T-helper 2 cell treated with Interferon-gamma antibody and Interleukin-4, amounts not matched to agents 5 μg/mL and 100 μg/mL, for 36 hours (primary cell): Measurements from ENCODE around the gene CAMTA1.

Experiments used
- DNase-seq: peaks from one replicate; pipeline ENCODE4 v3.0.0; 2021; ENCODE audit warnings: low spot score
- H3K27ac Mint-ChIP-seq: one replicate; pipeline ENCODE4 v1.8.0; 2021; ENCODE audit warnings: mild to moderate bottlenecking, mixed read lengths
- H3K27me3 Mint-ChIP-seq: one replicate; pipeline ENCODE4 v1.8.0; 2021; ENCODE audit warnings: low read depth, mixed read lengths
- H3K36me3 Mint-ChIP-seq: one replicate; pipeline ENCODE4 v1.8.0; 2021; ENCODE audit warnings: low read depth, mixed read lengths
- H3K4me1 Mint-ChIP-seq: one replicate; pipeline ENCODE4 v1.8.0; 2021; ENCODE audit warnings: low read depth, mixed read lengths
- H3K4me3 Mint-ChIP-seq: one replicate; pipeline ENCODE4 v1.8.0; 2022; ENCODE audit warnings: mild to moderate bottlenecking, moderate library complexity, mixed read lengths
- H3K9me3 Mint-ChIP-seq: one replicate; pipeline ENCODE4 v1.8.0; 2021; ENCODE audit warnings: mixed read lengths

CAMTA1 gene

DNA sequence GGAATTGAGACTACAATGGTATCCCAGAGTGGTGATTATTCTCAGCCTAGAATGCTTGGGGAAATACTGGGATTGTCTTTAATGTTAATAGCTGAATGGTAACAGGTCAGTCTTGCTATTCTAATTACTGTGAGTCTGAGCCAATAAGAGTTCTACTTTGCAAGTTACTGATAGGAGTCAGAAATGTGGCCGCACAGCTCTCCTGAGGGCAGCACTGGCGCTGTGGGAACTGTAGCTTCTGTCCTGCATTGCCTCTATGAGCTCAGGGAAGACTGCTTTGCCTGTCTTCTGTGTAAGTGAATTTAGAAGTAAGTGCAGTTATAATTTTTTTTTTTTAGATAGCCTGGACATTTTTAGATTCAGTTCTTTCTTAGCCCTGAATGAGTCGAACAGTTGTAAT, 975.8 kb downstream of the CAMTA1 start:
- Mint-ChIP-seq H3K27me3 (peaks cover 37% of the 10 kb centered on the region), H3K9me3 (no peaks in the 10 kb centered on the region)
- DNase-seq = no peak

GRCh38 chr1:7767176-7767575, 981.9 kb downstream of the CAMTA1 start:
- DNase-seq = no peak
- Mint-ChIP-seq H3K4me1 (peaks cover 4% of the 10 kb centered on the region), H3K9me3 (no peaks in the 10 kb centered on the region), H3K27me3 (peaks cover 59% of the 10 kb centered on the region), H3K4me3 (no peak overlapping the region), H3K27ac (no peak overlapping the region), H3K36me3 (peaks cover 2% of the 10 kb centered on the region)

More for the DNA sequence above, 975.8 kb downstream of the CAMTA1 start:
- Mint-ChIP-seq H3K36me3 (no peaks in the 10 kb centered on the region), H3K4me3 (no peak overlapping the region), H3K4me1 (no peaks in the 10 kb centered on the region), H3K27ac (no peak overlapping the region)

DNA sequence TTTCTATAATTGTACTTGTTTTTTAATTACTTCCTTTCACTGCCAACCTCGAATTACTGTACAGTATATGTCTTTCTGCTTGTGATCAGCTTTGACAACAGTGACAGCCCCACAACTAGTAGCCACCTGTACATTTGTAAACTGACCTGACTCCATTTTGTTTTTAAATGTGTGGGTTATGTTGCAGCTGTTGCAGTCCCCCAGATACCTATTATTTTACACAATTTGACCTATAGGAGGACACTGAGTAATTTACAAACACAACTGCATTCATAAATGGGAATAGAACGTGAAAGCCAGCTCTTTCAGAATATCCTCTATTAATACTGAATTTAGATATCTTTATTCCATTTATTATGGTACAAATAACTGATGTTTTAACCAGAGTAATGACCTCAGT, 983.3 kb downstream of the CAMTA1 start:
- Mint-ChIP-seq H3K27ac (no peak overlapping the region), H3K27me3 (peaks cover 48% of the 10 kb centered on the region), H3K4me3 (no peak overlapping the region), H3K36me3 (peaks cover 11% of the 10 kb centered on the region), H3K9me3 (no peaks in the 10 kb centered on the region), H3K4me1 (peaks cover 15% of the 10 kb centered on the region)
- DNase-seq = no peak

DNA sequence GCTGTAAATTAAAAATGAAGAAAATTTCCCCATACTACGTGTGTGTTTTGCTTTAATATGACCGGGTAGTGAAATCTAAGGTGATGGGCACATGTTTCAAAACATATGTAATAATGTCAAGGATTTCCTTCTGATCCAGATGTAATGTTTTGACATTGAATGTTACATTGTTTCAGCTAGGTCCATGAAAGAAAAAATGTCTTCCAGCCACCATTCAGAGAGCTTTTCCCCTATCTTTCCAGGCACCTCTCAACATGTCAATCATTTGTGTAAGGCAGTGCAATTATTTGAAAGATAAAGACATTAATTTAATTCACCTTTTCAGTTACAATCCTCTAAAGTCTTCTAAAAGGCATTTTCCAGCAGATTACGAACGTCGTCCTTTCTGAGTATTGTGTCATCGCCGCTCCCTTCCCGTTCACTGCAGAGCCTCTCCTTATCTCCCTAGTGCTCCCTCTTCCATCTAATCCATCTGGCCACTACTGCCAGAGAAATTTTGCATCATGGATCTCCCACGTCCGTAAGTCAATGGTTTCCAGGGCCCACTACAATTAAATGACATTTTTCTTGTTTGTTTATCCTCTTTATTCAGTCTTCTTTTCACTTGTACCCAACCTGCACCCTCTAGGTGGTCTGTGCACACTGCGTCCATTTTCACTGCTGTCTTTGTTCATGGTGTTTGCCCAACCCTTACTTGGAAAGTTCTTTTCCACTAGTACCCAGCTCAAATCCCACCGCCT, 984.6 kb downstream of the CAMTA1 start:
- no peak for DNase-seq
- Mint-ChIP-seq H3K27ac (no peak overlapping the region), H3K4me1 (peaks cover 15% of the 10 kb centered on the region), H3K9me3 (no peaks in the 10 kb centered on the region), H3K4me3 (peak overlapping the region; percentile 4), H3K36me3 (peaks cover 17% of the 10 kb centered on the region), H3K27me3 (peaks cover 47% of the 10 kb centered on the region)

DNA sequence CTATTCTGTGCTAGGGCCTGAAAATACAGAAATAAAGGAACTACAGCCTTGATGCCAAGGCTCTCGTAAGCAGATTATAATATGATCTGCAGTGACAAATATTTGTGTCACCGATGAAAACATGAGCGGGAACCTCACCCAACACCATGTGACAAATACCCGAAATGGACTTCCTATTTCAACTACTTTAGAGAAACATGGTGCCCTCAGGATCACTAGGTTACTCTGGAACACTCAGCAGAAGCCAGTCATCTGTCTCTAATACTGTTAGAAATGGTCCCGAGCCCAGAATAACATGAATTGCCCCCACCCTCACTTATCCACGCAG, 985.4 kb downstream of the CAMTA1 start:
- Mint-ChIP-seq H3K4me1 (peaks cover 15% of the 10 kb centered on the region), H3K36me3 (peaks cover 20% of the 10 kb centered on the region), H3K9me3 (no peaks in the 10 kb centered on the region), H3K27me3 (peaks cover 41% of the 10 kb centered on the region), H3K4me3 (peak overlapping the region; percentile 80), H3K27ac (peak overlapping the region; percentile 86)
- no peak for DNase-seq

DNA sequence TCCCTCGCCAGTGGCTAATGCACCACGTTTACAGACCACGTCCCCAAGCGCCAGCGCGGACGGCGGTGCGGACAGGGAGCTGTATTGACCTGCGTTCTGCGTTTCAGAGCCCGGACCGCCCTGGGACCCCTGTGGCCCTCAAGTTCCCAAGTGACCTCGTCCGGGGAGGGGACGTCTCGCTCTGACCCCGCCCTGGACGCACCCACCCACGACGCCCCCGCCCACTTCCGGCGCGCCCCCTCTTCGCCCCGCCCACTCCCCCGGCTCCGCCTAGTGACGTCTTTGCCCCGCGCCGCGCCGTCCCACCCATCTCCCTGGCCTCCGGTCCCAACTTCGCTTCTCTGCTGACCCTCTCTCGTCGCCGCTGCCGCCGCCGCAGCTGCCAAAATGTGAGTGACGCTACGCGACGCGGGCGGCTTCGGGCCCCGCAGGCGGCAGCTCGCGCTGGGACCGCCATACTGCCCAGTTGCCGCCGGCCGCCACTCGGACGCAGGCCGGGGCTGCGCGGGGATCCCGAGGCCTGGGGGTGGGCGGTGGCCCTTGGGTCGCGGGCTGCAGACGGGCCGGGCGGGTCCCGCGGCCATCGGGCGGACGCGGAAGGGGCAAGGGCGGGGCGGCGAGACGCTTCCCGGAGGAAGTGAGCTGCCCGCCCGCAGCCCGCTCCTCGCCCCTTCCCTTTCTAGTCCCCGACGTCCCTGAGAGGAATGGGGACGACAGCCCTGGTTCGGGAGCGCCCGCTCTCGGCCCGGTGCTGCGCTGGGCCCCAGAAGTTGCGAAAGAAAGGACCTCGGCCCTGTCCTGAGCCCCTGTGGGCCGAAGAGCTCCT, 986.0 kb downstream of the CAMTA1 start, which contains the start of gene VAMP3:
Gene VAMP3 (plus strand): TSS at position 300 of the 826 bp plus-strand sequence. CDS start 88 bp downstream, at position 388.
- peaks cover 20% of the 10 kb centered on the region for H3K36me3 Mint-ChIP-seq
- DNase-seq = peak; percentile 82
- H3K4me3 Mint-ChIP-seq = peak within 1 kb of the TSS; percentile 92
- H3K9me3 Mint-ChIP-seq = no peaks in the 10 kb centered on the region
- peaks cover 39% of the 10 kb centered on the region for H3K27me3 Mint-ChIP-seq
- peak within 1 kb of the TSS; percentile 86 for H3K27ac Mint-ChIP-seq
- peaks cover 15% of the 10 kb centered on the region for H3K4me1 Mint-ChIP-seq

- peaks cover 24% of the 10 kb centered on the region for H3K36me3 Mint-ChIP-seq
- peak overlapping the region; percentile 84 for H3K27ac Mint-ChIP-seq
- DNase-seq = no peak
- H3K4me1 Mint-ChIP-seq = peaks cover 15% of the 10 kb centered on the region
- peak overlapping the region; percentile 92 for H3K4me3 Mint-ChIP-seq
- H3K27me3 Mint-ChIP-seq = peaks cover 33% of the 10 kb centered on the region
- H3K9me3 Mint-ChIP-seq = no peaks in the 10 kb centered on the region
These were observed 986.6 kb downstream of the CAMTA1 start for GRCh38 chr1:7771823-7772299.

DNA sequence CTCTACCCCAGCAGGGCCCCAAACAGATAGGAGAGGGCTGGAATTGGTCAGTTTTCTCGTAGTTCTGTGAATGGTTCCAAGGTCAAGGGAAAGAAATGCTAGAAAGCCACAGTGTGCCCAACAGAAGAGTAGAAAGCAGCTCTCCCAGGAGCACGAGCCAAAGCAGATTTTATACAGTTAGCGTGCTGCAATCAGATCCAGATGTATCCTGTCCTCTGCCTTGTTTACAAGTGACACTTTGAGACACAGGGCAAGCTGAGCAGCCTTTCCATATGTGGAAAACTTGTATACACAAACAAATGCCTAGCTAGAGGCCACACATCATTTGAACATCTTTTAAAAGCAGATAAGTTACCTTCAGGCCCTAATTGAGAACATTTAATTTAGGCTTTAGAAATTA, 992.3 kb downstream of the CAMTA1 start:
- Mint-ChIP-seq H3K4me1 (peaks cover 19% of the 10 kb centered on the region), H3K9me3 (no peaks in the 10 kb centered on the region), H3K27ac (no peak overlapping the region), H3K36me3 (peaks cover 32% of the 10 kb centered on the region), H3K27me3 (no peaks in the 10 kb centered on the region), H3K4me3 (no peak overlapping the region)
- DNase-seq = no peak

DNA sequence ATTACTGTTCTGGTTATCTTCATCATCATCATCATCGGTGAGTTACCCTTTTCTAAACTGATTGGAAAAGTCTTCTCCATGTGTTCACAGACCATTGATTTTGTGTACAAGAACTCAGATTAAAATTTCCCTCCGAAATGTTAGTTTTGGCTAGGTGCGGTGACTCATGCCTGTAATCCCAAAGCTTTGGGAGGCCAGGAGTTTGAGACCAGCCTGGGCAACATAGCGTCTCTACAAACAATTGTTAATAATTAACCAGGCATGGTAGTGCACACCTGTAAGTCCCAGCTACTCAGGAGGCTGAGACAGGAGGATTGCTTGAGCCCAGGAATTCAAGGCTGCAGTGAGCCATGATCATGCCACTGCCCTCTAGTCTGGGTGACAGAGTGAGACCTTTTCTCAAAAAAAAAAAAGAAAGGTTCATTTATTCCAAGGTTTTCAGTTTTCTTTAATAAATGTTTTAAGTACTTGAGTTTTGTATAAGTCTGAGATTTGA, 992.9 kb downstream of the CAMTA1 start:
- Mint-ChIP-seq H3K9me3 (no peaks in the 10 kb centered on the region), H3K4me1 (peaks cover 19% of the 10 kb centered on the region), H3K36me3 (peaks cover 29% of the 10 kb centered on the region), H3K27me3 (no peaks in the 10 kb centered on the region), H3K27ac (no peak overlapping the region), H3K4me3 (no peak overlapping the region)
- DNase-seq = no peak

DNA sequence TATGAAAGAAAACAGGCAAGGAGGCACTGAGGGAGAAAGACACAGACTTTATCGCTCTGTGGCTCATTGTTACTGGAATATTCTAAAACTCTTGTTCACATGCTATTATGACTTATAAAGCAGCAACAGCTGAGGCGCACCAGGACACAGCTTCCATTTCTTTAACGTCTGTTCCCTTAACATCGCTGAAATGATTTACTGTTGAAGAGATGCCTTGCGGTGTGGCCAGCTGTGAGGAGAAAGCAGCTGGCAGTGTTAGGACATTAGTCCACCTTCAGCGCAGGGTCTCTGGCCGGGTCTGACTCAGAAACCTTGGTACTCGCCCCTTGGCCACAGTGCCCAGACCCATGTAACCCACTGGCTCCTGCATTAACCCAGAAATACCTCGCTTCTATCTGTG, 995.7 kb downstream of the CAMTA1 start:
- H3K4me1 Mint-ChIP-seq = peaks cover 16% of the 10 kb centered on the region
- no peak overlapping the region for H3K27ac Mint-ChIP-seq
- H3K36me3 Mint-ChIP-seq = peaks cover 16% of the 10 kb centered on the region
- no peak overlapping the region for H3K4me3 Mint-ChIP-seq
- no peaks in the 10 kb centered on the region for H3K9me3 Mint-ChIP-seq
- no peak for DNase-seq
- H3K27me3 Mint-ChIP-seq = peaks cover 9% of the 10 kb centered on the region

GRCh38 chr1:7781501-7781900, 996.2 kb downstream of the CAMTA1 start:
- Mint-ChIP-seq H3K36me3 (peaks cover 13% of the 10 kb centered on the region), H3K27me3 (peaks cover 12% of the 10 kb centered on the region), H3K27ac (no peak overlapping the region), H3K4me1 (peaks cover 16% of the 10 kb centered on the region), H3K9me3 (no peaks in the 10 kb centered on the region), H3K4me3 (no peak overlapping the region)
- no peak for DNase-seq

GRCh38 chr1:7781923-7782495, 996.8 kb downstream of the CAMTA1 start:
- Mint-ChIP-seq H3K4me3 (peak overlapping the region; percentile 60), H3K36me3 (peaks cover 12% of the 10 kb centered on the region), H3K4me1 (peaks cover 16% of the 10 kb centered on the region), H3K27me3 (peaks cover 15% of the 10 kb centered on the region), H3K9me3 (no peaks in the 10 kb centered on the region), H3K27ac (peak overlapping the region; percentile 2)
- DNase-seq = no peak

- Mint-ChIP-seq H3K27ac (no peak overlapping the region), H3K36me3 (peaks cover 9% of the 10 kb centered on the region), H3K9me3 (no peaks in the 10 kb centered on the region), H3K4me3 (peak overlapping the region; percentile 60), H3K4me1 (peaks cover 16% of the 10 kb centered on the region), H3K27me3 (peaks cover 15% of the 10 kb centered on the region)
- DNase-seq = peak; percentile 19
These were observed 998.0 kb downstream of the CAMTA1 start for GRCh38 chr1:7783178-7783711.
